Trophoblast cell (in vitro differentiated cells and primary cell): ENCODE measurements around the gene GSTP1.
A peak's percentile ranks its signal among the peaks of the same experiment; 100 is the strongest.

Experiments
- DNase-seq, 2 donors: peaks; one replicate each; pipeline ENCODE4 v3.0.0-alpha.2; 2016
- H2AFZ ChIP-seq: 2 replicates; pipeline ENCODE4 v1.6.1; 2013; ENCODE audit warnings: low read length, moderate library complexity, mild to moderate bottlenecking; ENCODE audit not compliant: insufficient read depth, poor library complexity
- H2AK5ac ChIP-seq: 2 replicates; pipeline ENCODE4 v1.6.1; 2013; ENCODE audit warnings: mild to moderate bottlenecking, low read length
- H2BK120ac ChIP-seq: 2 replicates; pipeline ENCODE4 v1.6.1; 2013; ENCODE audit warnings: low read length, mild to moderate bottlenecking, moderate library complexity; ENCODE audit not compliant: insufficient read depth, poor library complexity
- H2BK12ac ChIP-seq: 2 replicates; pipeline ENCODE4 v1.6.1; 2013; ENCODE audit warnings: mild to moderate bottlenecking, low read length, moderate library complexity
- H2BK5ac ChIP-seq: 2 replicates; pipeline ENCODE4 v1.6.1; 2013; ENCODE audit warnings: low read length, low read depth, moderate library complexity, mild to moderate bottlenecking; ENCODE audit not compliant: poor library complexity
- H3K14ac ChIP-seq: 2 replicates; pipeline ENCODE4 v1.6.1; 2013; ENCODE audit warnings: mild to moderate bottlenecking, low read length
- H3K18ac ChIP-seq: 2 replicates; pipeline ENCODE4 v1.6.1; 2013; ENCODE audit warnings: mild to moderate bottlenecking, low read length
- H3K23ac ChIP-seq: 2 replicates; pipeline ENCODE4 v1.6.1; 2013; ENCODE audit warnings: low read length
- H3K27ac ChIP-seq: 2 replicates; pipeline ENCODE4 v1.5.1; 2013; ENCODE audit warnings: low read depth, mild to moderate bottlenecking, inconsistent platforms, low read length, moderate library complexity
- H3K27me3 ChIP-seq: 2 replicates; pipeline ENCODE4 v1.6.1; 2013; ENCODE audit warnings: inconsistent platforms, mild to moderate bottlenecking, low read length, moderate library complexity; ENCODE audit not compliant: insufficient read depth
- H3K36me3 ChIP-seq, 2 experiments: 1 replicate in 1 of 2; 2 replicates in 1 of 2; pipeline ENCODE4 v1.6.1; 2013; ENCODE audit warnings: low read length in 2 of 2, mild to moderate bottlenecking in 2 of 2, moderate library complexity in 1 of 2; ENCODE audit not compliant: insufficient read depth in 2 of 2, control insufficient read depth in 1 of 2
- H3K4ac ChIP-seq: 2 replicates; pipeline ENCODE4 v1.6.1; 2013; ENCODE audit warnings: low read depth, mild to moderate bottlenecking, low read length, moderate library complexity
- H3K4me1 ChIP-seq, 2 experiments: 1 replicate in 1 of 2; 2 replicates in 1 of 2; pipeline ENCODE4 v1.6.1; 2013; ENCODE audit warnings: low read length in 2 of 2, mild to moderate bottlenecking in 2 of 2, moderate library complexity in 1 of 2; ENCODE audit not compliant: insufficient read depth in 2 of 2, control insufficient read depth in 1 of 2
- H3K4me2 ChIP-seq: 2 replicates; pipeline ENCODE4 v1.6.1; 2013; ENCODE audit warnings: inconsistent platforms, mild to moderate bottlenecking, low read length, moderate library complexity
- H3K4me3 ChIP-seq: 2 replicates; pipeline ENCODE4 v1.5.1; 2013; ENCODE audit warnings: mild to moderate bottlenecking, low read depth, low read length, inconsistent platforms
- H3K79me1 ChIP-seq: one replicate; pipeline ENCODE4 v1.6.1; 2013; ENCODE audit warnings: low read length
- H3K79me2 ChIP-seq: 2 replicates; pipeline ENCODE4 v1.6.1; 2013; ENCODE audit warnings: low read length, mild to moderate bottlenecking; ENCODE audit not compliant: control insufficient read depth, insufficient read depth, poor library complexity
- H3K9ac ChIP-seq: 2 replicates; pipeline ENCODE4 v1.6.1; 2013; ENCODE audit warnings: mild to moderate bottlenecking, low read length
- H3K9me3 ChIP-seq: 2 replicates; pipeline ENCODE4 v1.6.1; 2013; ENCODE audit warnings: low read depth, mild to moderate bottlenecking, control low read depth, inconsistent platforms, low read length; ENCODE audit not compliant: insufficient read depth
- H4K12ac ChIP-seq: 2 replicates; pipeline ENCODE4 v1.6.1; 2013; ENCODE audit warnings: low read depth, mild to moderate bottlenecking, low read length, moderate library complexity
- H4K8ac ChIP-seq: 2 replicates; pipeline ENCODE4 v1.6.1; 2013; ENCODE audit warnings: low read depth, mild to moderate bottlenecking, low read length, moderate library complexity
- H4K91ac ChIP-seq: one replicate; pipeline ENCODE4 v1.6.1; 2013; ENCODE audit warnings: low read depth, mild to moderate bottlenecking, low read length, moderate library complexity
- WGBS: extraction: QIAGEN DNeasy Blood & Tissue Kit; methylation state at CpG from one replicate; pipeline ENCODE4 v1.1.7; 2013; ENCODE audit warnings: missing lambda C conversion rate; ENCODE audit not compliant: insufficient read length, insufficient coverage; ENCODE audit errors: extremely low coverage; 5-methylcytosine and 5-hydroxymethylcytosine counted together

GSTP1 gene

GRCh38 chr11:67556244-67556643 lies 27.4 kb upstream of the GSTP1 start:
- no peak for DNase-seq
- H3K27ac ChIP-seq, result no peak overlapping the region
- no peaks in the 10 kb centered on the region for H3K79me2 ChIP-seq
- H3K14ac ChIP-seq, result no peak overlapping the region
- no peak overlapping the region for H4K12ac ChIP-seq
- no peak overlapping the region for H2AK5ac ChIP-seq
- no peak overlapping the region for H3K4ac ChIP-seq
- no peak overlapping the region for H3K4me3 ChIP-seq
- no peak overlapping the region for H3K4me2 ChIP-seq
- no peak overlapping the region for H2AFZ ChIP-seq
- H3K27me3 ChIP-seq, result no peaks in the 10 kb centered on the region
- no peaks in the 10 kb centered on the region for H3K4me1 ChIP-seq
- no peak overlapping the region for H2BK120ac ChIP-seq
- H3K18ac ChIP-seq, result no peak overlapping the region
- no peak overlapping the region for H2BK5ac ChIP-seq
- no peaks in the 10 kb centered on the region for H3K36me3 ChIP-seq
- H4K91ac ChIP-seq, result no peak overlapping the region
- peaks cover 4% of the 10 kb centered on the region for H3K9me3 ChIP-seq
- no peak overlapping the region for H4K8ac ChIP-seq
- H2BK12ac ChIP-seq, result no peak overlapping the region
- H3K23ac ChIP-seq, result no peak overlapping the region
- no peaks in the 10 kb centered on the region for H3K79me1 ChIP-seq
- H3K9ac ChIP-seq, result no peak overlapping the region
- WGBS, result no CpG with 5 or more reads among the region's 3 CpGs

GRCh38 chr11:67558084-67558772 lies 25.4 kb upstream of the GSTP1 start:
- H2BK5ac ChIP-seq, result no peak overlapping the region
- H3K79me2 ChIP-seq, result peaks cover 2% of the 10 kb centered on the region
- H2BK120ac ChIP-seq, result no peak overlapping the region
- H3K4me2 ChIP-seq, result no peak overlapping the region
- H3K14ac ChIP-seq, result no peak overlapping the region
- no peak overlapping the region for H2BK12ac ChIP-seq
- no CpG with 5 or more reads among the region's 19 CpGs for WGBS
- no peak overlapping the region for H3K18ac ChIP-seq
- no peak overlapping the region for H4K91ac ChIP-seq
- H4K8ac ChIP-seq, result no peak overlapping the region
- H3K4ac ChIP-seq, result no peak overlapping the region
- H3K27me3 ChIP-seq, result no peaks in the 10 kb centered on the region
- H3K79me1 ChIP-seq, result peaks cover 15% of the 10 kb centered on the region
- H3K4me1 ChIP-seq, result peaks cover 4 to 7% of the 10 kb centered on the region in 2 experiments
- no peak overlapping the region for H3K9ac ChIP-seq
- no peak overlapping the region for H4K12ac ChIP-seq
- no peak overlapping the region for H3K23ac ChIP-seq
- H3K27ac ChIP-seq, result no peak overlapping the region
- no peak overlapping the region for H2AFZ ChIP-seq
- no peaks in the 10 kb centered on the region for H3K9me3 ChIP-seq
- H2AK5ac ChIP-seq, result peak overlapping the region; percentile 24
- DNase-seq, result no peak
- peak overlapping the region; percentile 40 for H3K4me3 ChIP-seq
- H3K36me3 ChIP-seq, result no peaks in the 10 kb centered on the region

GRCh38 chr11:67561971-67562619 lies 21.5 kb upstream of the GSTP1 start:
- Histone ChIP-seq H3K79me2 (peaks cover 7% of the 10 kb centered on the region), H3K23ac (no peak overlapping the region), H4K12ac (peak overlapping the region; percentile 16), H3K27ac (peak overlapping the region; percentile 98), H3K79me1 (peaks cover 36% of the 10 kb centered on the region), H3K27me3 (no peaks in the 10 kb centered on the region), H2AFZ (no peak overlapping the region), H4K91ac (peak overlapping the region; percentile 93), H4K8ac (peak overlapping the region; percentile 85), H3K14ac (peak overlapping the region; percentile 93), H2BK12ac (peak overlapping the region; percentile 96), H2AK5ac (peak overlapping the region; percentile 91), H3K4ac (peak overlapping the region; percentile 19), H3K4me1 (peaks cover 7 to 16% of the 10 kb centered on the region in 2 experiments), H2BK120ac (peak overlapping the region; percentile 86), H3K18ac (peak overlapping the region; percentile 85), H3K9me3 (no peaks in the 10 kb centered on the region), H3K4me3 (no peak overlapping the region), H3K36me3 (no peaks in the 10 kb centered on the region), H3K9ac (no peak overlapping the region), H3K4me2 (no peak overlapping the region), H2BK5ac (peak overlapping the region; percentile 92)
- peak; percentile 71 to 83 for DNase-seq
- WGBS, result no CpG with 5 or more reads among the region's 10 CpGs

GRCh38 chr11:67562963-67563704 lies 20.5 kb upstream of the GSTP1 start:
- H2BK5ac ChIP-seq, result peak overlapping the region; percentile 100
- peak overlapping the region; percentile 100 for H2BK120ac ChIP-seq
- no peaks in the 10 kb centered on the region for H3K9me3 ChIP-seq
- H3K36me3 ChIP-seq, result no peaks in the 10 kb centered on the region
- H2AK5ac ChIP-seq, result peak overlapping the region; percentile 96
- peak overlapping the region; percentile 99 for H4K91ac ChIP-seq
- no peak overlapping the region for H3K23ac ChIP-seq
- H3K79me1 ChIP-seq, result peaks cover 36% of the 10 kb centered on the region
- peak overlapping the region; percentile 93 for H4K8ac ChIP-seq
- H3K4me1 ChIP-seq, result peaks cover 7 to 16% of the 10 kb centered on the region in 2 experiments
- H3K4me2 ChIP-seq, result peak overlapping the region; percentile 7
- no peak overlapping the region for H3K4me3 ChIP-seq
- H3K18ac ChIP-seq, result peak overlapping the region; percentile 92
- peak in 1 of 2 donors; percentile 82 for DNase-seq
- H3K27ac ChIP-seq, result peak overlapping the region; percentile 98
- peak overlapping the region; percentile 96 for H2BK12ac ChIP-seq
- H3K27me3 ChIP-seq, result no peaks in the 10 kb centered on the region
- peak overlapping the region; percentile 74 for H4K12ac ChIP-seq
- no peak overlapping the region for H3K9ac ChIP-seq
- H3K14ac ChIP-seq, result peak overlapping the region; percentile 97
- H2AFZ ChIP-seq, result peak overlapping the region; percentile 71
- H3K4ac ChIP-seq, result peak overlapping the region; percentile 80
- WGBS, result no CpG with 5 or more reads among the region's 10 CpGs
- peaks cover 7% of the 10 kb centered on the region for H3K79me2 ChIP-seq
